ENCODE measurements around the gene MSI2.

Gene MSI2

GRCh38 chr17:57372156-57372555 is 115.8 kb downstream of the MSI2 start:
- Histone ChIP-seq H3K4me1 (no peaks in the 10 kb centered on the region; the same call in 1 of the 2 replicates), H3K4me3 (ENCODE audit: low read depth, low read length) (no peak overlapping the region), H3K9me3 (peaks cover 8% of the 10 kb centered on the region; the same call in 1 of the 2 replicates), H3K27me3 (no peaks in the 10 kb centered on the region), H3K36me3 (peaks cover 13% of the 10 kb centered on the region)
- no peak for TF ChIP-seq CTCF (IDR thresholded peaks at IDR 0.05; ENCODE audit: low read depth, low read length)
- no peak for DNase-seq

GRCh38 chr17:57373048-57373447 is 116.7 kb downstream of the MSI2 start:
- Histone ChIP-seq H3K36me3 (peaks cover 13% of the 10 kb centered on the region), H3K9me3 (peaks cover 8% of the 10 kb centered on the region; the same call in 1 of the 2 replicates), H3K4me3 (ENCODE audit: low read depth, low read length) (no peak overlapping the region), H3K4me1 (no peaks in the 10 kb centered on the region; the same call in 1 of the 2 replicates), H3K27me3 (no peaks in the 10 kb centered on the region)
- no peak for DNase-seq
- no peak for TF ChIP-seq CTCF (IDR thresholded peaks at IDR 0.05; ENCODE audit: low read depth, low read length)

DNA sequence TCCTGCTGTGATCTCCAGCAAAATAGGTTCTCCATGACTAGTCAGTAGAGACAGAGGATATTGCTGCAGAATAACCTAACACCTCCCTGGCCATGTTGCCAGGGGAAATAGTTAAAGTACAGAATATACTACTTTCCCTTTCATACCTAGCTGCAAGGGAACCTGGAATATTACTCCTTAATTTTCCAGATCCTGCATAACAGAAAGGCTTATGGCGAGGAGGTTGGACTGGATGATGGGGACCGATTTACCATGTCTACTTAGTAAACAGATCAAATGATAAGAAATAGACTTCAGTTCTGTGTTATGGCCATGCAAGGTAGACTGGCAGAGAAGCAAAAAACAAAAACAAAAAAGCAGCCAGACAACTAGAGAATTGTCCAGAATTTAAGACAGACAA is 117.4 kb downstream of the MSI2 start:
- DNase-seq: no peak
- TF ChIP-seq CTCF (IDR thresholded peaks at IDR 0.05; ENCODE audit: low read depth, low read length): no peak
- Histone ChIP-seq H3K4me1 (peaks cover 3% of the 10 kb centered on the region), H3K36me3 (peaks cover 13% of the 10 kb centered on the region), H3K4me3 (ENCODE audit: low read depth, low read length) (no peak overlapping the region), H3K27me3 (no peaks in the 10 kb centered on the region), H3K9me3 (peaks cover 8% of the 10 kb centered on the region; the same call in 1 of the 2 replicates)

DNA sequence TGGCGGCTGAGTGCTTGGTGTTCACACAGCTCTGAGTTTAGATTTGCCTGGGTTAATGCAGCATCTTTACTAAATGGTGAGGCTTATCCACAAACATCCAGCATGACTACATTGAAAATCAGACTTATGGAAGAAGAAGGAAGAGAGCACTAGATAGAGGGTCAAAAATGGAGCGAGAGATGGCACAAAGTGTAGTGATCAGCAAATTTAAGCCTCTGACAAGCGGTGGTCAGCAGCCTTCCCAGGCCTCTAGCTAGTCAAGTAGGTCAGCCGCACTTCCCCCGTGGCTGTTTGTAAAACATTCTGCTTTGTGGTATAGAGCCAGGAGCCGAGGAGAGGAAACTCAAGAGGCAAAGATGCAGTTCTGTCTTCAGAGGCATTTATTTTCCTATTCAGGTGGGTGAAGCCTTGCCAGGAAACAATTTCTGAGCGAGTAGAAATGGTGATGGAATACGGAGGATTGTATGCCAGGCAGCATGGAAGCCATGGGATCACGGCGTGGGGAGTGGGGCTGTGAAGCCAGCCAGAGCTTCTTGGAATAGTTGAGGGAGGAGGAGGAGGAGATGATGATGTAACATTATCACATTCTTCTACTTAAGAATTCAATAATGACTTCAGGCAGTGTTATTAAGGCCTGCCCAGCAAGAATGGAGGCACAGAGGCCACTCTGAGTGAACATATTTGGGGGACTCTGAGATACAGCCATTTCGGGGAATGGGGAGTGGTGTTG is 118.9 kb downstream of the MSI2 start:
- no peak for DNase-seq
- H3K9me3 ChIP-seq: peaks cover 8% of the 10 kb centered on the region; the same call in 1 of the 2 replicates
- no peaks in the 10 kb centered on the region for H3K27me3 ChIP-seq
- peaks cover 13% of the 10 kb centered on the region for H3K4me1 ChIP-seq
- no peak overlapping the region for H3K4me3 ChIP-seq (ENCODE audit: low read depth, low read length)
- TF ChIP-seq CTCF (IDR thresholded peaks at IDR 0.05; ENCODE audit: low read depth, low read length): no peak
- peaks cover 16% of the 10 kb centered on the region for H3K36me3 ChIP-seq

- Histone ChIP-seq H3K4me3 (ENCODE audit: low read depth, low read length) (no peak overlapping the region), H3K27me3 (no peaks in the 10 kb centered on the region), H3K4me1 (peaks cover 13% of the 10 kb centered on the region), H3K9me3 (peaks cover 8% of the 10 kb centered on the region; the same call in 1 of the 2 replicates), H3K36me3 (peaks cover 17% of the 10 kb centered on the region)
- no peak for DNase-seq
- TF ChIP-seq CTCF (IDR thresholded peaks at IDR 0.05; ENCODE audit: low read depth, low read length): no peak
Measured at GRCh38 chr17:57375770-57376225, 119.5 kb downstream of the MSI2 start.

- Histone ChIP-seq H3K27me3 (no peaks in the 10 kb centered on the region), H3K9me3 (peaks cover 8% of the 10 kb centered on the region; the same call in 1 of the 2 replicates), H3K4me1 (peaks cover 15% of the 10 kb centered on the region), H3K36me3 (peaks cover 17% of the 10 kb centered on the region), H3K4me3 (ENCODE audit: low read depth, low read length) (no peak overlapping the region)
- no peak for TF ChIP-seq CTCF (IDR thresholded peaks at IDR 0.05; ENCODE audit: low read depth, low read length)
- no peak for DNase-seq
Measured at GRCh38 chr17:57377094-57377493, 120.8 kb downstream of the MSI2 start.
